Thoracic aorta (tissue), 2 donors: ENCODE data around the gene CYYR1. TPM values are rescaled to one million over a fixed set of nuclear protein-coding genes. Genes with fewer than 3 reads are reported as not detected.

Source experiments
- ATAC-seq: fragments of 150-250 bp; one replicate; pipeline ENCODE4 v1.8.0; 2017; ENCODE audit warnings: low read depth; ENCODE audit not compliant: insufficient number of reproducible peaks, low FRiP score
- DNase-seq: peaks from one replicate; pipeline ENCODE4 v3.0.0-alpha.2; 2020; ENCODE audit warnings: low spot score
- H3K27ac ChIP-seq, 2 donors: fragments of 200-600 bp; sonication (generic); 1 replicate in 1 of 2; 2 replicates in 1 of 2; pipeline ENCODE4 v1.5.1; 2016; ENCODE audit warnings: mild to moderate bottlenecking in 2 of 2, moderate library complexity in 2 of 2
- H3K27me3 ChIP-seq: fragments of 200-600 bp; sonication (generic); replicated peaks from 2 replicates; pipeline ENCODE4 v1.6.0; 2016; ENCODE audit warnings: mild to moderate bottlenecking; ENCODE audit not compliant: insufficient read depth
- H3K36me3 ChIP-seq: fragments of 200-600 bp; sonication (generic); one replicate; pipeline ENCODE4 v1.5.1; 2016
- H3K4me1 ChIP-seq, 2 donors: fragments of 200-600 bp; sonication (generic); 1 replicate in 1 of 2; 2 replicates in 1 of 2; pipeline versions ENCODE4 v1.5.1 to v1.6.0; 2016; ENCODE audit warnings: low read depth in 2 of 2, mild to moderate bottlenecking in 1 of 2; ENCODE audit not compliant: control insufficient read depth in 1 of 2
- H3K4me3 ChIP-seq: fragments of 200-600 bp; sonication (generic); 2 replicates; pipeline ENCODE4 v1.5.1; 2016; ENCODE audit warnings: mild to moderate bottlenecking
- H3K9me3 ChIP-seq: fragments of 200-600 bp; sonication (generic); 2 replicates; pipeline ENCODE4 v1.5.1; 2016
- total RNA-seq, 2 donors: library from RNA; depleted of rRNA; stranded (reverse); fragments of >200 nt; gene quantifications; one replicate each; pipeline versions ENCODE4 v1.1.0 to v1.2.3, GENCODE V29; 2016
- TF ChIP-seq, protein P1 (sequence below): fragments of 200-600 bp; sonication (generic); IDR thresholded peaks from one replicate; pipeline ENCODE4 v1.5.1; 2019; ENCODE audit warnings: antibody characterized with exemption

Gene CYYR1
- total RNA-seq, 2 donors from 2014 or later, result 6.6 to 15.8 TPM

- DNase-seq, result no peak
- H3K36me3 ChIP-seq, result no peaks in the 10 kb centered on the region
These were observed 140.7 kb downstream of the CYYR1 start for GRCh38 chr21:26432410-26432809.

GRCh38 chr21:26425576-26425975 is 147.5 kb downstream of the CYYR1 start:
- Histone ChIP-seq H3K27me3 (no peaks in the 10 kb centered on the region), H3K36me3 (no peaks in the 10 kb centered on the region), H3K27ac (no peak overlapping the region), H3K9me3 (no peaks in the 10 kb centered on the region), H3K4me3 (no peak overlapping the region), H3K4me1 (no peaks in the 10 kb centered on the region)
- TF ChIP-seq, protein P1, sequence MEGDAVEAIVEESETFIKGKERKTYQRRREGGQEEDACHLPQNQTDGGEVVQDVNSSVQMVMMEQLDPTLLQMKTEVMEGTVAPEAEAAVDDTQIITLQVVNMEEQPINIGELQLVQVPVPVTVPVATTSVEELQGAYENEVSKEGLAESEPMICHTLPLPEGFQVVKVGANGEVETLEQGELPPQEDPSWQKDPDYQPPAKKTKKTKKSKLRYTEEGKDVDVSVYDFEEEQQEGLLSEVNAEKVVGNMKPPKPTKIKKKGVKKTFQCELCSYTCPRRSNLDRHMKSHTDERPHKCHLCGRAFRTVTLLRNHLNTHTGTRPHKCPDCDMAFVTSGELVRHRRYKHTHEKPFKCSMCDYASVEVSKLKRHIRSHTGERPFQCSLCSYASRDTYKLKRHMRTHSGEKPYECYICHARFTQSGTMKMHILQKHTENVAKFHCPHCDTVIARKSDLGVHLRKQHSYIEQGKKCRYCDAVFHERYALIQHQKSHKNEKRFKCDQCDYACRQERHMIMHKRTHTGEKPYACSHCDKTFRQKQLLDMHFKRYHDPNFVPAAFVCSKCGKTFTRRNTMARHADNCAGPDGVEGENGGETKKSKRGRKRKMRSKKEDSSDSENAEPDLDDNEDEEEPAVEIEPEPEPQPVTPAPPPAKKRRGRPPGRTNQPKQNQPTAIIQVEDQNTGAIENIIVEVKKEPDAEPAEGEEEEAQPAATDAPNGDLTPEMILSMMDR, result no peak
- DNase-seq (no peak), ATAC-seq (no peak)

More at GRCh38 chr21:26432410-26432809, 140.7 kb downstream of the CYYR1 start:
- no peaks in the 10 kb centered on the region for H3K9me3 ChIP-seq
- no peak for ATAC-seq
- no peaks in the 10 kb centered on the region for H3K27me3 ChIP-seq
- no peak overlapping the region for H3K4me3 ChIP-seq
- TF ChIP-seq, protein P1, result no peak
- H3K27ac ChIP-seq, result no peak overlapping the region
- peaks cover 0 to under 1% of the 10 kb centered on the region in 2 donors for H3K4me1 ChIP-seq

DNA sequence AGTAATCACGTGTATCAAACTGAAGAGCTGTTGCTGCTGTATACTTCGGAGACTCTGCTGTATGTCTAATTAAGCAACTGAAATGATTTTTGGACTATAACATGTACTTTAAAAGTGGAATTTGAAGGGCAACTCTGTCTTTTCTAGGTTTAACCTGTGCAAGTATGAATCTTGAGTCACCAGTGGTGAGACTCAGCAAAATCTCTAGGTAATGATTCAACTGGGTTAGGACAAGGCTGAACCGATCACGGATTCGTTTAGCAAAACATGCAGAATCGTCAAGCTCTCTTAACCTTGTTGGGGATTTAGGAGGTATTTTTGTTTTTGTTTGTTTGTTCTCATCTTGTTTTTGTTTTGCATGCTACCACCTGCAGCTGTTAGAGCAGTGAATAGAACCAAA is 149.6 kb downstream of the CYYR1 start:
- Histone ChIP-seq H3K4me3 (no peak overlapping the region), H3K9me3 (no peaks in the 10 kb centered on the region), H3K4me1 (no peaks in the 10 kb centered on the region), H3K27me3 (no peaks in the 10 kb centered on the region), H3K36me3 (no peaks in the 10 kb centered on the region), H3K27ac (no peak overlapping the region)
- no peak for DNase-seq
- TF ChIP-seq, protein P1, result no peak
- ATAC-seq, result no peak

DNA sequence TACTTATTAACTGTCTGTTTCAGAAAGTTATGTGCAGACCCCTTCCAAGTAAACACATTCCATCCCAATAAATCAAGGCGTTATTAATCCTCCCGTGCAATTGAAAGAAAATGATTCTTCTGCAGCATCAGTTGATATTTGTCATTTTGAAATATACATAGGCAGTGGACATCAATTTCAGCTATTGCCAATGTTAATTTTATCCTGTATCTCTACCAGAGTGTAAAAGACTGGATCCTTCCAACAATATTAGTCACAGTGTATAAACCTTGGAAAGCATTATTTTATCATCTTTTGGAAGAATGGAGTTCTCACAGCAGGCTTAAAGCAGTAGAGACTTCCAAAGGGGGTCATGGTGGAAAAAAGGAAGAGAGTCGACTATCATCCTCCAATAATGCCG is 150.4 kb downstream of the CYYR1 start:
- H3K9me3 ChIP-seq, result no peaks in the 10 kb centered on the region
- H3K4me1 ChIP-seq, result no peaks in the 10 kb centered on the region
- ATAC-seq (no peak), DNase-seq (no peak)
- TF ChIP-seq, protein P1, result no peak
- no peak overlapping the region for H3K4me3 ChIP-seq
- no peaks in the 10 kb centered on the region for H3K27me3 ChIP-seq
- H3K27ac ChIP-seq, result no peak overlapping the region
- H3K36me3 ChIP-seq, result no peaks in the 10 kb centered on the region

GRCh38 chr21:26422138-26422537 is 150.9 kb downstream of the CYYR1 start:
- Histone ChIP-seq H3K27ac (no peak overlapping the region), H3K9me3 (no peaks in the 10 kb centered on the region), H3K4me3 (no peak overlapping the region), H3K27me3 (no peaks in the 10 kb centered on the region), H3K4me1 (no peaks in the 10 kb centered on the region), H3K36me3 (no peaks in the 10 kb centered on the region)
- TF ChIP-seq, protein P1, result no peak
- ATAC-seq (no peak), DNase-seq (no peak)
